Activated CD4-positive, CD25-positive, alpha-beta regulatory T cell treated with anti-CD3 and anti-CD28 coated beads, Interleukin-2, amount 50 U/mL, for 24 hours (primary cell): ENCODE measurements around the gene WDR93.
A peak's percentile ranks its signal among the peaks of the same experiment; 100 is the strongest.
"Not testable (repeated sequence)": the region's sequence is repeated elsewhere in the genome, so short reads cannot be mapped to it uniquely, and the experiment has no call there.

Experiments used
- ATAC-seq, 2 donors: fragments of 150-1000 bp; cut with Tn5 transposase; one replicate each; pipeline ENCODE4 v1.10.0; 2021; ENCODE audit warnings: mild to moderate bottlenecking in 1 of 2, moderate library complexity in 1 of 2

WDR93 gene

GRCh38 chr15:89772932-89773583 is 82.4 kb downstream of the WDR93 start:
- ATAC-seq = no peak

GRCh38 chr15:89774492-89774891 is 83.9 kb downstream of the WDR93 start:
- ATAC-seq = no peak

GRCh38 chr15:89775815-89776214 is 85.2 kb downstream of the WDR93 start:
- ATAC-seq = no peak

GRCh38 chr15:89776274-89777072 is 85.9 kb downstream of the WDR93 start, which contains the start of gene MESP2:
MESP2 (plus strand) TSS chr15:89776332; CDS start chr15:89776358, 26 bp downstream.
- ATAC-seq = peak; percentile 26 to 53

GRCh38 chr15:89777073-89777751 is 86.6 kb downstream of the WDR93 start:
- no peak for ATAC-seq

GRCh38 chr15:89777782-89778380 is 87.3 kb downstream of the WDR93 start:
- ATAC-seq = no peak

- no peak for ATAC-seq
Observed at GRCh38 chr15:89778861-89779260, 88.2 kb downstream of the WDR93 start.

- ATAC-seq = no peak
Observed at GRCh38 chr15:89780601-89781000, 90.0 kb downstream of the WDR93 start.

GRCh38 chr15:89781055-89781454 is 90.4 kb downstream of the WDR93 start:
- peak in 1 of 2 donors; percentile 31 for ATAC-seq

- ATAC-seq = peak; percentile 28 to 40
Observed at GRCh38 chr15:89781891-89782618, 91.4 kb downstream of the WDR93 start.

- not testable (repeated sequence) for ATAC-seq
Observed at GRCh38 chr15:89782619-89782950, 92.0 kb downstream of the WDR93 start.

- no peak for ATAC-seq
Observed at GRCh38 chr15:89783111-89783860, 92.7 kb downstream of the WDR93 start.

- no peak for ATAC-seq
Observed at GRCh38 chr15:89783861-89784685, 93.5 kb downstream of the WDR93 start.

GRCh38 chr15:89784686-89784960 is 94.0 kb downstream of the WDR93 start:
- no peak for ATAC-seq

- ATAC-seq = no peak
Observed at GRCh38 chr15:89785064-89785773, 94.6 kb downstream of the WDR93 start.

- no peak for ATAC-seq
Observed at GRCh38 chr15:89785774-89786140, 95.1 kb downstream of the WDR93 start.

- ATAC-seq = no peak
Observed at GRCh38 chr15:89787944-89788343, 97.3 kb downstream of the WDR93 start.

GRCh38 chr15:89788585-89788984 is 98.0 kb downstream of the WDR93 start:
- ATAC-seq = not testable (repeated sequence)

- ATAC-seq = no peak
Observed at GRCh38 chr15:89790206-89790605, 99.6 kb downstream of the WDR93 start.

- ATAC-seq = no peak
Observed at GRCh38 chr15:89790661-89791060, 100.0 kb downstream of the WDR93 start.
